Osteoblast (primary cell): ENCODE results near the gene ZNF865. TPM values are rescaled to one million over a fixed set of nuclear protein-coding genes. Genes with fewer than 3 reads are reported as not detected.

Experiments
- DNase-seq: peaks from one replicate; pipeline ENCODE4 v3.0.0; 2011; ENCODE audit warnings: low spot score, mixed read lengths; ENCODE audit not compliant: insufficient read length; ENCODE audit errors: missing footprints
- H2AFZ ChIP-seq: 2 replicates; pipeline ENCODE4 v1.6.0; 2011; ENCODE audit warnings: mild to moderate bottlenecking, low read length
- H3K27ac ChIP-seq: 2 replicates; pipeline ENCODE4 v1.5.1; 2011; ENCODE audit warnings: mild to moderate bottlenecking, low read depth, low read length, moderate library complexity
- H3K27me3 ChIP-seq: 2 replicates; pipeline ENCODE4 v1.6.0; 2012; ENCODE audit warnings: mild to moderate bottlenecking, control low read depth, inconsistent platforms, low read length, moderate library complexity; ENCODE audit not compliant: insufficient read depth
- H3K36me3 ChIP-seq: 2 replicates; pipeline ENCODE4 v1.5.1; 2011; ENCODE audit warnings: mild to moderate bottlenecking, low read length, control low read depth, moderate library complexity; ENCODE audit not compliant: insufficient read depth
- H3K4me1 ChIP-seq: 2 replicates; pipeline ENCODE4 v1.5.1; 2011; ENCODE audit warnings: mild to moderate bottlenecking, low read length, control low read depth, moderate library complexity; ENCODE audit not compliant: insufficient read depth
- H3K4me2 ChIP-seq: 2 replicates; pipeline ENCODE4 v1.6.0; 2011; ENCODE audit warnings: mild to moderate bottlenecking, low read length; ENCODE audit not compliant: insufficient read depth
- H3K4me3 ChIP-seq: fragments of 200-600 bp; sonication (generic); 3 replicates; pipeline ENCODE4 v1.5.1; 2012; ENCODE audit warnings: mild to moderate bottlenecking, low read length, inconsistent platforms; ENCODE audit not compliant: insufficient read depth
- H3K79me2 ChIP-seq: 2 replicates; pipeline ENCODE4 v1.6.0; 2012; ENCODE audit warnings: mild to moderate bottlenecking, low read length, control low read depth, inconsistent platforms; ENCODE audit not compliant: insufficient read depth
- H3K9me3 ChIP-seq: 2 replicates; pipeline ENCODE4 v1.5.1; 2011; ENCODE audit warnings: low read depth, low read length, control low read depth
- H4K20me1 ChIP-seq: 2 replicates; pipeline ENCODE4 v1.6.0; 2012; ENCODE audit warnings: mild to moderate bottlenecking, low read length, control low read depth; ENCODE audit not compliant: insufficient read depth
- CTCF ChIP-seq: IDR thresholded peaks from 2 replicates; pipeline ENCODE4 v1.5.1; 2011; ENCODE audit warnings: mild to moderate bottlenecking, low read depth, low read length, moderate library complexity; ENCODE audit errors: extremely low read depth
- total RNA-seq: library from RNA; depleted of rRNA; stranded (reverse); fragments of >200 nt; gene quantifications from 2 replicates; pipeline ENCODE4 v1.2.3, GENCODE V29; 2012

The ZNF865 gene
- total RNA-seq, 1 donor, result 1.4 TPM

GRCh38 chr19:55618426-55618825 lies 13.0 kb downstream of the ZNF865 start:
- H3K4me2 ChIP-seq, result no peak overlapping the region
- H3K4me3 ChIP-seq, result no peak overlapping the region
- H3K36me3 ChIP-seq, result peaks cover 16% of the 10 kb centered on the region
- H4K20me1 ChIP-seq, result peaks cover 3% of the 10 kb centered on the region
- no peak for TF ChIP-seq CTCF
- no peaks in the 10 kb centered on the region for H3K4me1 ChIP-seq
- no peak overlapping the region for H3K27ac ChIP-seq
- peaks cover 6% of the 10 kb centered on the region for H3K79me2 ChIP-seq
- H3K27me3 ChIP-seq, result no peaks in the 10 kb centered on the region
- no peak overlapping the region for H2AFZ ChIP-seq
- no peaks in the 10 kb centered on the region for H3K9me3 ChIP-seq
- peak; percentile 58 for DNase-seq

- peaks cover 16% of the 10 kb centered on the region for H3K36me3 ChIP-seq
- H2AFZ ChIP-seq, result no peak overlapping the region
- peaks cover 7% of the 10 kb centered on the region for H4K20me1 ChIP-seq
- peaks cover 7% of the 10 kb centered on the region for H3K79me2 ChIP-seq
- H3K9me3 ChIP-seq, result no peaks in the 10 kb centered on the region
- no peaks in the 10 kb centered on the region for H3K27me3 ChIP-seq
- no peak overlapping the region for H3K27ac ChIP-seq
- H3K4me2 ChIP-seq, result no peak overlapping the region
- no peak for TF ChIP-seq CTCF
- DNase-seq, result peak; percentile 85
- no peaks in the 10 kb centered on the region for H3K4me1 ChIP-seq
- H3K4me3 ChIP-seq, result no peak overlapping the region
Observed at GRCh38 chr19:55619286-55619685, 13.8 kb downstream of the ZNF865 start.

- DNase-seq, result peak; percentile 64
- H4K20me1 ChIP-seq, result peaks cover 7% of the 10 kb centered on the region
Observed at GRCh38 chr19:55620410-55621204, 15.2 kb downstream of the ZNF865 start.

More at GRCh38 chr19:55620410-55621204, 15.2 kb downstream of the ZNF865 start:
- Histone ChIP-seq H2AFZ (no peak overlapping the region), H3K27ac (no peak overlapping the region), H3K4me1 (peaks cover 4% of the 10 kb centered on the region), H3K79me2 (peaks cover 4% of the 10 kb centered on the region), H3K4me3 (no peak overlapping the region), H3K27me3 (no peaks in the 10 kb centered on the region), H3K4me2 (no peak overlapping the region), H3K36me3 (peaks cover 16% of the 10 kb centered on the region), H3K9me3 (no peaks in the 10 kb centered on the region)
- TF ChIP-seq CTCF, result no peak
